RPMI7951 (cell line): ENCODE data around the gene ASNSD1. TPM values are rescaled to one million over a fixed set of nuclear protein-coding genes. Genes with fewer than 3 reads are reported as not detected.
"Not testable (repeated sequence)": the region's sequence is repeated elsewhere in the genome, so short reads cannot be mapped to it uniquely, and the experiment has no call there.

Experiments used
- DNase-seq: peaks from one replicate; pipeline ENCODE4 v3.0.0-alpha.2; 2012; ENCODE audit warnings: low read depth
- total RNA-seq: library from RNA; depleted of rRNA; stranded (reverse); fragments of >200 nt; shearing (Covaris generic); gene quantifications from 2 replicates; pipeline ENCODE4 v1.2.3, GENCODE V29; 2014

The ASNSD1 gene
- total RNA-seq, 1 experiment from 2014 or later: 81.6 TPM

- no peak for DNase-seq
Measured at GRCh38 chr2:189646521-189646920, 14.7 kb upstream of the ASNSD1 start.

DNA sequence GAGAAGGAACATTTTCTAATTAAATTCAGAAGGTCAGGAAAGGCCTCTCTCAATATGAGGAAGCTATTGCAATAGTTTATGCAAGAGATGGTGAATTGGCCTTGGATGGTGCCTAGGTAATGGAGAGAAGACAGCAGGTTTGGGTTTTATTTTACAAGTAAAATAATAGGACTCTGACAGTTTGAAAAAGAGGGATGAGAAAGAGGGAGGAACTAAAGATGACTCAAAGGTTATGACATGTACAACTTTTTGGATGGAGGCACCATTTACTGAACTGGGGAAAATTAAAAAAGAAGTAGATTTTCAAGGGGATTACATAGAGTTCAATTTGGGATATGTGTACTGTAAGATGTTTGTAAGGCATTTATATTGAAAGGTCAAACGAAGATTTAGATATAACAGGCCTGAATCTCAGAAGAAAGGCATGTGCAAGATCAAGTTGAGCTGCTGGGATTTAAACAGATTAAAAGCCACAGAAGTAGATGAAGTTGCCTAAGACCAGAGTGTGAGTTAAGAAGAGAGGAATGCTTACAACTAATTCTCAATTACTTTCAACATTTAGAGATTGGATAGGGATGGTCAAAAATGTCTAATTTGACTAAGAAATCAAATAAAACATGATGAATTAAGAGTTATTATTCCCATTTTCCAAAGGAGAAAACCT is 12.3 kb upstream of the ASNSD1 start:
- DNase-seq: no peak

- no peak for DNase-seq
Measured at GRCh38 chr2:189651284-189651683, 10.0 kb upstream of the ASNSD1 start.

- DNase-seq: not testable (repeated sequence)
Measured at GRCh38 chr2:189653464-189653863, 7.8 kb upstream of the ASNSD1 start.

GRCh38 chr2:189654641-189655040 is 6.6 kb upstream of the ASNSD1 start:
- no peak for DNase-seq

DNA sequence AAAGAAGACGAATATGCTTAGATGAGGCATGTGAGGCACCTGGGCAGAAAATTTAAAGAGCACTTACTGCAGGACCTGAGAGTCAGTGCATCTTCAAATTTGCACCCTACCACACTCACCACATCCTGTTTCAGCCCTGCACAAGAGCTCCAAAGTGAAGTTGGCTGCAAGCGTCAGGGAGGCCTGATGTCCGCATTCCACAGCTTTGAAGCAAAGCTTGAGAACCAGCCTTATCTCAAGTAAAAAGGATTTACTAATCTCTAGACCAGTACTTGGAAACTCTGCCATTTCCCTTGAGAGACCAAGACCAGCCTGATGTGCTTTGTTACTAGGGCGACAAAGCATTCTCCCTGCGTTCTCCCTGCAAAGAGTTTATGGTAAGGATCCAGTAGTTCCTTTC is 3.4 kb upstream of the ASNSD1 start:
- no peak for DNase-seq

DNA sequence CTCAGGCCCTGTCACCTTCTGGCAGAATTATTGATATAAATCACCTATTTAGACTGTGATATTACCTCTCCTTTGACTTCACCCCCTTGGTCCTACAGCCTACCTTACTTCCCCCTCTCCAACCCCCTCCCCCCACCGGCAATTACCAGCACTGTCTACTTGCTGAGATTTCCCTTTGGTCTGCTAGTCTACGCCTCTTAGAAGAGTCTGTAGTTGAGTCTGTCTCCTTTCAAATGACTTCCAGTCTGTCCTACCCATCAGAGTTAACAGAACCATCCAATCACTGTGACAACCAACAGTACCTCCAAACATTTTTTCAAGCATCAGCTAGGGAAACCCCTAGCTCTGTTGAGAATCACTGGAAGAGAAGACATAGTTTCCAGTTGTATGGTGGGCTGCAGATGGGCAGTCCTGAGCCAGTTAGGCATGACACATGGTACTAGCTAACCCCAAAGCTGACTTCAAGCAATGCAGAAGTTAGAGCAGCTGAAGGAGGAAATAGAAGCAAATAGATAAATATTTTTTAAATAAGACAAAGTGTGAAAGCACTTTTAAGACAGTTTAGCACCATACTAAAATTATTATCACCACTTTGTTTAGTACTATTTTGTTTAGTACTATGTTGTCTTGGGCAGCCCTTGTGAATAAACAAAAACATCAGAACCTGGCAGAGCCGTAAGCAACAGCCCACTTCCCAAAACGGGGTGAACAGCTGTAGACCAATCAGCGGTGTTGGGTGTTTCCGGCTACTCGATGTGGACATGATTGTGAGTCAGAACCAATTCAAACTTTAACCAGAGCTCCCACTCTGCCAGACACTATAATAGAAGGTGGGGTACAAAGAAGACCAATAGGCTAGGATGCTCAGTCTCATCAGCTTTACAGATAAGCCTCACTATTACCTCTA is 2.7 kb upstream of the ASNSD1 start:
- DNase-seq: no peak

GRCh38 chr2:189659734-189660133 is 1.5 kb upstream of the ASNSD1 start:
- DNase-seq: no peak

GRCh38 chr2:189660803-189661147 is 484 bp upstream of the ASNSD1 start:
- DNase-seq: no peak

DNA sequence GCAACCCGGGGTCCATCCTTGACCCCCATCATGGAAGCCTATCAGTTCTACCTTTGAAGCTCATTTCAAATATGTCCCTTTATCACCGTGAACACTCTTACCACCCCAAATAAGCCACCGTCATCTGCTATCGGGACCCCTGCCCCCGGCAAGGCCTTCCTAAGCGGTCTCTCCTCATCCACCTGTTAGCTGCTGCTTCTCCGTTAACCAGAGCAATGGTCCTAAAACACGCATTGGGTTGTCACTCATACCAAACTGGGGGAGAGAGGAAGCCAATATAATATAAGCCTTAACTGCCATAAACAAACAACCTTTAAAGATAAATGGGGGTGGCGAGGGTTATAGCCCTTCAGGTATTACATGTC is 680 bp downstream of the ASNSD1 start:
- no peak for DNase-seq

DNA sequence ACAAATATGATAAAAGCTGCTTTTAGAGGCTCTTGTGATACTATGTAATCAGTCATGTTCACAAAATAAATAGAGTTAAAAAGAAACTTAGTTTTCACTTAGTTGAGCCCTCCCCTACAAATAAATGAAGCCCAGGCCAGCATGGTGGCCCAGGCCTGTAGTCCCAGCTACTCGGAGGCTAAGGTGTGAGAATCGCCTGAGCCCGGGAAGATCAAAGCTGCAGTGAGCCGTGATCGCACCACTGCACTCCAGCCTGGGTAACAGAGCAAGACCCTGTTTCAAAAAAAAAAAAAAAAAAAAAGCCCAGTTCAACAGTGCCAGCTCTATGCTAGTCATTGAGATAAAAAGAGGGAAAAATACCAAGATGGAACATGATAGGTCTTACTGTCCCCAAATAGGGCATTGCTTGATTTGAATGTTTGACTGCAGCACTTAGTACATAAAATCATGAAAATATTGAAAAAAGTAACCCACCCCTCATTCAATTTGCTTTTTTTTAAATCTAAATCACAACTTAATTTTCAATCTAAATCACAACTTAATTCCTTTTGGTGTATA is 1.5 kb downstream of the ASNSD1 start:
- DNase-seq: no peak

- DNase-seq: not testable (repeated sequence)
Measured at GRCh38 chr2:189663319-189663718, 2.1 kb downstream of the ASNSD1 start.

GRCh38 chr2:189669913-189670312 is 8.7 kb downstream of the ASNSD1 start:
- no peak for DNase-seq

DNA sequence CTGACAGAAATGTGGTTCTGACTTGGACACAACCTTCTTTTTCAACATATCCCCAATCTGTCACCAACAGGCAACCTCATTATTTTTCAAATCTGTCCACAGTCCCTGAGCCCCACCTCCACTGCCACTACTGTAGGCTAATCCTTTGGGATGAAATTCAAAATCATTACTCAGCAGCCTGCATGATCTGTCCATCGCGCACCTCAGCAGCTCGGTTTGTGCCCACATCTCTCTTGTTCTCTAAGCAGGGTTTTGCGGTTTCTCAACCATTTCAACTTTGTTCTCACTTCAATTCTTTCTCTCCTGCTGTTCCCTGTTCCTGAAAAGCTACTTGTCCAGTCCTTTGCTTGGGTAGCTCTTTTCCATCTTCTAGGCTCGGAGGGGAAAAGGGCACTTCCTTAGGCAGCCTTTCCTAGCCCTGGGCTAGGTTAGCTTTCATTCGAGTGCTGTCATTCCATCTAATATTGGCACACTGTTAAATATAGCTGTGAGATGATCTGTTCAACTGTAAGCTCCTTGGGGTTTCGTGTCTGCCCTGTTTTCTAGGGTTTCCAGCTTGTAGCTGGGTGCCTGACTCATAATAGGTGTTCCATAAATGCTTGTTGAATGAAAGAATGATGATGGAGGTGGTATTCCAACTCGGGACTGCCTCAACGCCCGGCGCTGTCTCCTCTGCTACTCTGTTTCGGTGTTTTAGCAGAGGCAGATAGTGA is 12.6 kb downstream of the ASNSD1 start:
- peak; percentile 43 for DNase-seq

GRCh38 chr2:189674374-189675112 is 13.3 kb downstream of the ASNSD1 start, which contains the start of gene ANKAR:
Gene ANKAR, plus strand, starts transcription at chr2:189674670. Its CDS starts 1,821 bp downstream, at chr2:189676491.
- peak; percentile 87 for DNase-seq

GRCh38 chr2:189676471-189676870 is 15.2 kb downstream of the ASNSD1 start:
- DNase-seq: peak; percentile 28

DNA sequence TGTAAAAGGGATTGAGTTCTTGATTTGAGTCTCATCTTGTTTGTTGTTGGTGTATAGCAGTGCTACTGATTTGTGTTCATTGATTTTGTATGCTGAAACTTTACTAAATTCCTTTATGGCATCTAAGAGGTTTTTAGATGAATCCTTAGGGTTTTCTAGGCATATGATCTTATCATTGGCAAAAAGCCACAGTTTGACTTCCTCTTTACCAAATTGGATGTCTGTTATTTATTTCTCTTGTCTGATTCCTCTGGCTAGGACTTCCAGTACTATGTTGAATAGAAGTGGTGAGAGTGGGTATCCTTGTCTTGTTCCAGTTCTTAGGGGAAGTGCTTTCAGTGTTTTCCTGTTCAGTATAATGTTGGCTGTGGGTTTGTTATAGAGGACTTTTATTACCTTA is 18.0 kb downstream of the ASNSD1 start:
- no peak for DNase-seq

DNA sequence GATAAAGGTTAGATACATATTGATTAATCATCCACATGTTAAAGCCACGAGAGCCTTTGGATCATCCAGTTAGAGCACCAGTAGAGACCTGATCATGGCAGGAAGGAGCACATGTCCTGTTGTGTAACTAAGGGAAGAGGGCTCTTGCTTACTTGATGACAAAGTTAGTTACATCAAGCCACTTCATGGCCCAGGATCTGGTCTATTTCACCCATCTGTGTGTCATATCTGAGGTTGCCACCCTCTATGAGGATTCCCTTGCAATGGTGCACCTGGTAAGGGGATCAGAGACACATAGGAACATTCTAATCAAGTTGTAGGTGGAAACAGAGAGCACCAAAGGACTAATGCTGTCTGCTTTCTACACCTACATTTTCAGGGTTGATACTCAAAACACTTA is 19.9 kb downstream of the ASNSD1 start:
- no peak for DNase-seq

GRCh38 chr2:189681903-189682302 is 20.6 kb downstream of the ASNSD1 start:
- no peak for DNase-seq

GRCh38 chr2:189683348-189683747 is 22.1 kb downstream of the ASNSD1 start:
- DNase-seq: peak; percentile 31

DNA sequence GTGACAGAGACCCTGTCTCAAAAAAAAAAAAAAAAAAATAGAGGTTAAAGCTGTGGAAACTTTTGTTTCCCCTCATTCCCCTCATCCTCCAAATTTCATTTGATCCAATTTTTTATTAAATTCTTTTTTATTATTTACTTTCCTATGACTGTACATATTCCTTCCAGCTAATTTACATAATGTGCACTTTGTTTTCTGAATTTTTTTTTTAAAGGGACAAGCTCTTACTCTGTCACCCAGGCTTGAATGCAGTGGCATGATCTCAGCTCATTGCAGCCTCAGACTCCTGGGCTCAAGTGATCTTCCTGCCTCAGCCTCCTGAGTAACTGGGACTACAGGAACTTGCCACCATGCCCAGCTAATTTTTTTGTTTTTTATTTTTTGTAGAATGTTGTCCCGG is 23.6 kb downstream of the ASNSD1 start:
- DNase-seq: no peak
